Measurements from ENCODE around the gene NRXN3. TPM values are rescaled to one million over a fixed set of nuclear protein-coding genes. Genes with fewer than 3 reads are reported as not detected.

Gene NRXN3
- total RNA-seq, 2 donors from 2014 or later = 1.2 to 7.8 TPM

GRCh38 chr14:79293482-79294177, 1123.5 kb downstream of the NRXN3 start:
- Histone ChIP-seq H3K27ac (no peak overlapping the region), H3K27me3 (no peaks in the 10 kb centered on the region), H3K9me3 (no peaks in the 10 kb centered on the region), H3K36me3 (no peaks in the 10 kb centered on the region), H3K4me3 (no peak overlapping the region), H3K4me1 (peaks cover 5% of the 10 kb centered on the region), H3K9ac (ENCODE audit: low read depth in 2 of 2, low read length in 2 of 2) (no peak overlapping the region)
- no peak for TF ChIP-seq CTCF (IDR thresholded peaks at IDR 0.05)
- intact Hi-C loops (cut with DNase I) = no loop called here
- DNase-seq = no peak

- intact Hi-C loops (cut with DNase I) = no loop called here
- no peak overlapping the region for H3K9ac ChIP-seq (ENCODE audit: low read depth in 2 of 2, low read length in 2 of 2)
- H3K4me1 ChIP-seq = peaks cover 5% of the 10 kb centered on the region
- H3K9me3 ChIP-seq = no peaks in the 10 kb centered on the region
- no peaks in the 10 kb centered on the region for H3K36me3 ChIP-seq
- no peak overlapping the region for H3K4me3 ChIP-seq
- TF ChIP-seq CTCF (IDR thresholded peaks at IDR 0.05) = no peak
- H3K27ac ChIP-seq = no peak overlapping the region
- no peak for DNase-seq
- no peaks in the 10 kb centered on the region for H3K27me3 ChIP-seq
These were observed 1124.3 kb downstream of the NRXN3 start for GRCh38 chr14:79294499-79294898.

GRCh38 chr14:79295385-79295784, 1125.2 kb downstream of the NRXN3 start:
- H3K9me3 ChIP-seq = no peaks in the 10 kb centered on the region
- intact Hi-C loops (cut with DNase I) = no loop called here
- no peak for DNase-seq
- TF ChIP-seq CTCF (IDR thresholded peaks at IDR 0.05) = no peak
- H3K4me1 ChIP-seq = peaks cover 5% of the 10 kb centered on the region
- no peaks in the 10 kb centered on the region for H3K36me3 ChIP-seq
- no peak overlapping the region for H3K9ac ChIP-seq (ENCODE audit: low read depth in 2 of 2, low read length in 2 of 2)
- no peak overlapping the region for H3K4me3 ChIP-seq
- no peaks in the 10 kb centered on the region for H3K27me3 ChIP-seq
- no peak overlapping the region for H3K27ac ChIP-seq

GRCh38 chr14:79298373-79298772, 1128.2 kb downstream of the NRXN3 start:
- no peaks in the 10 kb centered on the region for H3K36me3 ChIP-seq
- intact Hi-C loops (cut with DNase I) = no loop called here
- no peak for TF ChIP-seq CTCF (IDR thresholded peaks at IDR 0.05)
- H3K9me3 ChIP-seq = no peaks in the 10 kb centered on the region
- H3K27ac ChIP-seq = no peak overlapping the region
- no peak overlapping the region for H3K4me3 ChIP-seq
- DNase-seq = no peak
- no peak overlapping the region for H3K9ac ChIP-seq (ENCODE audit: low read depth in 2 of 2, low read length in 2 of 2)
- H3K4me1 ChIP-seq = peaks cover 5% of the 10 kb centered on the region
- H3K27me3 ChIP-seq = no peaks in the 10 kb centered on the region

- Histone ChIP-seq H3K4me1 (peaks cover 5% of the 10 kb centered on the region), H3K27me3 (no peaks in the 10 kb centered on the region), H3K9me3 (no peaks in the 10 kb centered on the region), H3K36me3 (no peaks in the 10 kb centered on the region), H3K9ac (ENCODE audit: low read depth in 2 of 2, low read length in 2 of 2) (no peak overlapping the region), H3K4me3 (no peak overlapping the region), H3K27ac (no peak overlapping the region)
- TF ChIP-seq CTCF (IDR thresholded peaks at IDR 0.05) = no peak
- no peak for DNase-seq
- intact Hi-C loops (cut with DNase I) = no loop called here
These were observed 1129.0 kb downstream of the NRXN3 start for GRCh38 chr14:79299162-79299561.

Measured in colonic mucosa (tissue), 4 donors.